ENCODE measurements around the gene DOCK7.

The DOCK7 gene

GRCh38 chr1:62439652-62440371 lies 248.4 kb downstream of the DOCK7 start:
- DNase-seq (ENCODE audit: low read depth), result no peak

GRCh38 chr1:62438163-62438562 lies 250.0 kb downstream of the DOCK7 start:
- no peak for DNase-seq (ENCODE audit: low read depth)

- peak; percentile 31 for DNase-seq (ENCODE audit: low read depth)
These were observed 250.8 kb downstream of the DOCK7 start for GRCh38 chr1:62437273-62437940.

- DNase-seq (ENCODE audit: low read depth), result peak; percentile 95
These were observed 251.5 kb downstream of the DOCK7 start, which contains the start of gene USP1 for GRCh38 chr1:62436466-62437272. USP1 (plus strand) TSS chr1:62437049; CDS start chr1:62439868, 2,819 bp downstream.

- peak; percentile 94 for DNase-seq (ENCODE audit: low read depth)
These were observed 252.1 kb downstream of the DOCK7 start for GRCh38 chr1:62436039-62436465.

GRCh38 chr1:62435231-62436038 lies 252.8 kb downstream of the DOCK7 start:
- DNase-seq (ENCODE audit: low read depth), result no peak

- no peak for DNase-seq (ENCODE audit: low read depth)
These were observed 253.6 kb downstream of the DOCK7 start for GRCh38 chr1:62434618-62435001.

GRCh38 chr1:62433861-62434617 lies 254.1 kb downstream of the DOCK7 start:
- DNase-seq (ENCODE audit: low read depth), result no peak

- no peak for DNase-seq (ENCODE audit: low read depth)
These were observed 258.6 kb downstream of the DOCK7 start for GRCh38 chr1:62429581-62429980.

- DNase-seq (ENCODE audit: low read depth), result no peak
These were observed 259.8 kb downstream of the DOCK7 start for GRCh38 chr1:62428351-62428750.

GRCh38 chr1:62426794-62427193 lies 261.4 kb downstream of the DOCK7 start:
- no peak for DNase-seq (ENCODE audit: low read depth)

GRCh38 chr1:62426237-62426636 lies 261.9 kb downstream of the DOCK7 start:
- DNase-seq (ENCODE audit: low read depth), result no peak

GRCh38 chr1:62425041-62425440 lies 263.1 kb downstream of the DOCK7 start:
- DNase-seq (ENCODE audit: low read depth), result no peak

GRCh38 chr1:62424411-62424810 lies 263.8 kb downstream of the DOCK7 start:
- DNase-seq (ENCODE audit: low read depth), result no peak

GRCh38 chr1:62423580-62424242 lies 264.5 kb downstream of the DOCK7 start:
- DNase-seq (ENCODE audit: low read depth), result no peak

GRCh38 chr1:62420214-62420613 lies 268.0 kb downstream of the DOCK7 start:
- DNase-seq (ENCODE audit: low read depth), result no peak

- DNase-seq (ENCODE audit: low read depth), result no peak
These were observed 270.7 kb downstream of the DOCK7 start for GRCh38 chr1:62417351-62417999.

- no peak for DNase-seq (ENCODE audit: low read depth)
These were observed 272.5 kb downstream of the DOCK7 start for GRCh38 chr1:62415687-62416086.

GRCh38 chr1:62407398-62408009 lies 280.7 kb downstream of the DOCK7 start:
- no peak for DNase-seq (ENCODE audit: low read depth)

- DNase-seq (ENCODE audit: low read depth), result no peak
These were observed 281.6 kb downstream of the DOCK7 start for GRCh38 chr1:62406576-62406975.

Data from activated T-helper 9 cell treated with anti-CD3 and anti-CD28 coated beads, Interleukin-2, amount 50 U/mL, for 16 hours (primary cell).